Choroid plexus epithelial cell (primary cell): ENCODE data around the gene MPPED1.

ENCODE experiments used
- DNase-seq: peaks from one replicate; pipeline ENCODE4 v3.0.0-alpha.2; 2010; ENCODE audit warnings: low read depth
- H3K4me3 ChIP-seq: 2 replicates; pipeline ENCODE4 v1.5.1; 2011; ENCODE audit warnings: low read depth, mild to moderate bottlenecking, control low read depth, low read length, moderate library complexity
- CTCF ChIP-seq: conservative IDR thresholded peaks from 2 replicates; pipeline ENCODE4 v1.5.1; 2011; ENCODE audit warnings: low read depth, mild to moderate bottlenecking, control low read depth, inconsistent platforms, low read length, moderate library complexity

The MPPED1 gene

DNA sequence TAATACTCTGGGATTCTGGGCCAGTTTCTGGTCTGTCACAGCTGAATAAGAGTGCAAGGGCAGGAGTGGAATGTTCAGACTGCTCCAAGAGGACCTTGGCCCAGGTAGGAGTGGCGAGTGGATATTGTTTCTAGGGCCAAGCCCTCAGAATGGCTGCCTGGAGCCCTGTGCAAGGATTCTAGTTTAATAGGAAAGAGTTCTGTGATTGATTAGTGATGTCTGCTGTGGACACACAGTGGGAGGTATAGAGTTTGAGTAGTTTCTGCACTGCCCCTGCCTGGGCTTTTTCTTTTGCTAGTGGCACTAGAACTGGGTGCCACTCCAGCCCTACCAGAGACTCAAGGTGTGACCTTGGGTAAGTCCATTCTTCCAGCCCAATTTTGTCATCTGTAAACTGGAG, 9.7 kb upstream of the MPPED1 start:
- no peak for TF ChIP-seq CTCF
- no peak overlapping the region for H3K4me3 ChIP-seq
- DNase-seq, result peak; percentile 6

DNA sequence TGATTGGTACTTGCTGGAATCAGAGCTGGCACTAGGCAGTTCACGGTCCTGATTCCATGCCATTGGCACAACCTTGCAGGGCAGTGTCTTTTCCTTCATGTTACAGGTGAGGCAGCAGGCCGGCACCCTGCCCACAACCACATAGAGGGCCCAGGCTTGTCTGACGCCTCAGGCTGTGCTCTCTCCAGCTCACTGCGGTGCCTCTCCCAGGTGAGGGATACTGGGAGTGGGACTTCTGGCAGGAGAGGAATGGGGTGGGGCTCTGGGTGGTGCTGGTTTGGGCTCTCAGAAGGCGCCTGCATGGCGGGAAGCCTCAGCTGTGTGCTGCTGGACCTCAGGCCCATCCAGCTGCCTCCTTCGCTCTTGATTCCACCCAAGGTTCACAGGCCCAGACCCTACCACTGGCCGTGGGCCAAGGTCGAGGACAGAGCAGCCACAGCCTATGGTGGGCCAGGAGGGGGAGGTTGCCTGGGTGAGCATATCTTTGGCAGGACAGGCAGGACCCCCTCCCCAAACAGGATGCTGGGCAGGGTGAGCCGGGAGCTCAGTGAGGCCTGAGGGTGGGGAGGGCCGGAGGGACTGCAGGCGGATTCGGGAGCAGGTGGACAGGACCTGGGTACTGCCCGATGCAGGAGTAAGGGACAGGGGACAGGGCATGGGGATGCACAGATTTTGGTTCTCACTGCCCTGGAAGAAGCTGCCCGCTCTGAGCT, 7.0 kb upstream of the MPPED1 start:
- DNase-seq, result no peak
- TF ChIP-seq CTCF, result no peak
- no peak overlapping the region for H3K4me3 ChIP-seq

- H3K4me3 ChIP-seq, result no peak overlapping the region
- DNase-seq, result no peak
- no peak for TF ChIP-seq CTCF
Observed at GRCh38 chr22:43406186-43406790, 5.5 kb upstream of the MPPED1 start.

- H3K4me3 ChIP-seq, result no peak overlapping the region
Observed at GRCh38 chr22:43407591-43407990, 4.2 kb upstream of the MPPED1 start.

GRCh38 chr22:43408009-43408408, 3.8 kb upstream of the MPPED1 start:
- no peak for TF ChIP-seq CTCF
- no peak for DNase-seq
- no peak overlapping the region for H3K4me3 ChIP-seq

More at GRCh38 chr22:43407591-43407990, 4.2 kb upstream of the MPPED1 start:
- TF ChIP-seq CTCF, result no peak
- DNase-seq, result no peak

GRCh38 chr22:43409046-43409445, 2.8 kb upstream of the MPPED1 start:
- TF ChIP-seq CTCF, result no peak
- no peak for DNase-seq

DNA sequence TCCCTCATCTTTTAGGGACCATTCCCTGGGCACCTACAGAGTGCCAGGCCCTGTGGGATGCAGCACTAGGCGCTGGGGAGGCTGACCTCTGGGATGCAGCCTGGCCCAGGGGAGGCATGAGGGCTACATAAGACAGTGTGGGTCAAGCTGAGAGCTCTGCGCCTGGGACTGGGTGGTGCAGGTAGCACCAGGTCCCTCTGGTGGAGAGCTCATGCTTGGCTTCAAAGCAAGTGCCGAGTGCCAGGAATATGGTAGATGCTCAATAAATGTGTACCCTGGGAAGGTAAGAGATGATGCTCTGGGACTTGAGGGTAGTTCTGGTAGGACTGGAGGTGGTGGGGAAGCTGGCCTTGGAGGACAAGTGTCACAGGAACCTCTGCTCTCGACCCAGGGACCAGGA, 2.0 kb upstream of the MPPED1 start:
- no peak for TF ChIP-seq CTCF
- H3K4me3 ChIP-seq, result no peak overlapping the region
- no peak for DNase-seq

More at GRCh38 chr22:43409046-43409445, 2.8 kb upstream of the MPPED1 start:
- no peak overlapping the region for H3K4me3 ChIP-seq
